Activated T-cell treated with anti-CD3 and anti-CD28 coated beads, Interleukin-2, amount 50 U/mL, for 4 hours (primary cell): Measurements from ENCODE around the gene DNAJC30. TPM values are rescaled to one million over a fixed set of nuclear protein-coding genes. Genes with fewer than 3 reads are reported as not detected.
A peak's percentile ranks its signal among the peaks of the same experiment; 100 is the strongest.

ENCODE experiments used
- ATAC-seq, 2 donors: fragments of 200-7000 bp; cut with Tn5 transposase; one replicate each; pipeline ENCODE4 v1.10.0; 2021
- DNase-seq: peaks from one replicate; pipeline ENCODE4 v3.0.0-alpha.2; 2020
- H3K27me3 Mint-ChIP-seq: one replicate; pipeline ENCODE4 v1.8.0; 2021; ENCODE audit warnings: low read depth, mixed read lengths
- H3K36me3 Mint-ChIP-seq: one replicate; pipeline ENCODE4 v1.8.0; 2022; ENCODE audit warnings: mixed read lengths; ENCODE audit not compliant: insufficient read depth
- H3K4me1 Mint-ChIP-seq: one replicate; pipeline ENCODE4 v1.8.0; 2021; ENCODE audit warnings: low read depth, mixed read lengths
- H3K4me3 Mint-ChIP-seq: one replicate; pipeline ENCODE4 v1.8.0; 2021; ENCODE audit warnings: mild to moderate bottlenecking, moderate library complexity, mixed read lengths
- H3K9me3 Mint-ChIP-seq: one replicate; pipeline ENCODE4 v1.8.0; 2021; ENCODE audit warnings: mixed read lengths
- total RNA-seq, 3 donors: library from RNA; stranded (reverse); gene quantifications; one replicate each; pipeline ENCODE4 v1.2.1, GENCODE V29; 2021

DNAJC30 gene
- total RNA-seq, 3 donors from 2014 or later: 11.9 to 12.7 (median 12.0) TPM

- H3K27me3 Mint-ChIP-seq: no peaks in the 10 kb centered on the region
- no peak for ATAC-seq
- no peak for DNase-seq
- peaks cover 14% of the 10 kb centered on the region for H3K4me1 Mint-ChIP-seq
- H3K36me3 Mint-ChIP-seq: peaks cover 8% of the 10 kb centered on the region
- no peak overlapping the region for H3K4me3 Mint-ChIP-seq
- H3K9me3 Mint-ChIP-seq: no peaks in the 10 kb centered on the region
These were observed 20.0 kb upstream of the DNAJC30 start for GRCh38 chr7:73703225-73703624.

GRCh38 chr7:73702665-73703064 lies 19.4 kb upstream of the DNAJC30 start:
- peaks cover 14% of the 10 kb centered on the region for H3K4me1 Mint-ChIP-seq
- H3K27me3 Mint-ChIP-seq: no peaks in the 10 kb centered on the region
- H3K4me3 Mint-ChIP-seq: no peak overlapping the region
- H3K36me3 Mint-ChIP-seq: peaks cover 8% of the 10 kb centered on the region
- ATAC-seq (no peak), DNase-seq (no peak)
- no peaks in the 10 kb centered on the region for H3K9me3 Mint-ChIP-seq

GRCh38 chr7:73702226-73702625 lies 19.0 kb upstream of the DNAJC30 start:
- H3K4me1 Mint-ChIP-seq: peaks cover 12% of the 10 kb centered on the region
- ATAC-seq (no peak), DNase-seq (no peak)
- H3K4me3 Mint-ChIP-seq: no peak overlapping the region
- H3K9me3 Mint-ChIP-seq: no peaks in the 10 kb centered on the region
- H3K27me3 Mint-ChIP-seq: no peaks in the 10 kb centered on the region
- peaks cover 11% of the 10 kb centered on the region for H3K36me3 Mint-ChIP-seq

- peaks cover 17% of the 10 kb centered on the region for H3K36me3 Mint-ChIP-seq
- no peak for DNase-seq
- H3K27me3 Mint-ChIP-seq: no peaks in the 10 kb centered on the region
- peaks cover 5% of the 10 kb centered on the region for H3K4me1 Mint-ChIP-seq
- H3K4me3 Mint-ChIP-seq: no peak overlapping the region
- ATAC-seq: no peak
- no peaks in the 10 kb centered on the region for H3K9me3 Mint-ChIP-seq
These were observed 18.2 kb upstream of the DNAJC30 start for GRCh38 chr7:73701357-73701995.

- Mint-ChIP-seq H3K9me3 (no peaks in the 10 kb centered on the region), H3K36me3 (peaks cover 23% of the 10 kb centered on the region), H3K27me3 (no peaks in the 10 kb centered on the region), H3K4me3 (no peak overlapping the region), H3K4me1 (peaks cover 3% of the 10 kb centered on the region)
- no peak for ATAC-seq
- no peak for DNase-seq
These were observed 17.4 kb upstream of the DNAJC30 start for GRCh38 chr7:73700581-73701134.

- no peak for DNase-seq
- Mint-ChIP-seq H3K4me1 (peaks cover 3% of the 10 kb centered on the region), H3K27me3 (no peaks in the 10 kb centered on the region), H3K9me3 (no peaks in the 10 kb centered on the region), H3K4me3 (no peak overlapping the region), H3K36me3 (peaks cover 26% of the 10 kb centered on the region)
- no peak for ATAC-seq
These were observed 16.8 kb upstream of the DNAJC30 start for GRCh38 chr7:73700069-73700423.

GRCh38 chr7:73699370-73700068 lies 16.3 kb upstream of the DNAJC30 start:
- no peak overlapping the region for H3K4me3 Mint-ChIP-seq

GRCh38 chr7:73698410-73698809 lies 15.2 kb upstream of the DNAJC30 start:
- no peak for ATAC-seq
- H3K9me3 Mint-ChIP-seq: no peaks in the 10 kb centered on the region
- peaks cover 34% of the 10 kb centered on the region for H3K36me3 Mint-ChIP-seq
- DNase-seq: no peak
- H3K4me1 Mint-ChIP-seq: peaks cover 3% of the 10 kb centered on the region
- no peak overlapping the region for H3K4me3 Mint-ChIP-seq
- H3K27me3 Mint-ChIP-seq: no peaks in the 10 kb centered on the region

More at GRCh38 chr7:73699370-73700068, 16.3 kb upstream of the DNAJC30 start:
- H3K9me3 Mint-ChIP-seq: no peaks in the 10 kb centered on the region
- ATAC-seq: no peak
- H3K27me3 Mint-ChIP-seq: no peaks in the 10 kb centered on the region
- DNase-seq: no peak
- H3K36me3 Mint-ChIP-seq: peaks cover 30% of the 10 kb centered on the region
- peaks cover 3% of the 10 kb centered on the region for H3K4me1 Mint-ChIP-seq

GRCh38 chr7:73696372-73696771 lies 13.1 kb upstream of the DNAJC30 start:
- H3K36me3 Mint-ChIP-seq: peaks cover 38% of the 10 kb centered on the region
- ATAC-seq: no peak

GRCh38 chr7:73690646-73691045 lies 7.4 kb upstream of the DNAJC30 start:
- peaks cover 53% of the 10 kb centered on the region for H3K36me3 Mint-ChIP-seq
- DNase-seq (no peak), ATAC-seq (no peak)
- no peaks in the 10 kb centered on the region for H3K9me3 Mint-ChIP-seq
- no peak overlapping the region for H3K4me3 Mint-ChIP-seq
- peaks cover 17% of the 10 kb centered on the region for H3K4me1 Mint-ChIP-seq
- no peaks in the 10 kb centered on the region for H3K27me3 Mint-ChIP-seq

More at GRCh38 chr7:73696372-73696771, 13.1 kb upstream of the DNAJC30 start:
- Mint-ChIP-seq H3K4me1 (no peaks in the 10 kb centered on the region), H3K9me3 (no peaks in the 10 kb centered on the region), H3K4me3 (no peak overlapping the region), H3K27me3 (no peaks in the 10 kb centered on the region)
- DNase-seq: no peak

- no peak overlapping the region for H3K4me3 Mint-ChIP-seq
- no peak for ATAC-seq
- peaks cover 43% of the 10 kb centered on the region for H3K36me3 Mint-ChIP-seq
- no peaks in the 10 kb centered on the region for H3K9me3 Mint-ChIP-seq
- no peaks in the 10 kb centered on the region for H3K27me3 Mint-ChIP-seq
- DNase-seq: no peak
- peaks cover 20% of the 10 kb centered on the region for H3K4me1 Mint-ChIP-seq
These were observed 5.0 kb upstream of the DNAJC30 start for GRCh38 chr7:73688288-73688687.

GRCh38 chr7:73685311-73685710 lies 2.1 kb upstream of the DNAJC30 start:
- ATAC-seq: no peak
- peaks cover 40% of the 10 kb centered on the region for H3K4me1 Mint-ChIP-seq
- H3K4me3 Mint-ChIP-seq: peak overlapping the region; percentile 99
- H3K27me3 Mint-ChIP-seq: no peaks in the 10 kb centered on the region
- H3K9me3 Mint-ChIP-seq: no peaks in the 10 kb centered on the region
- no peak for DNase-seq
- H3K36me3 Mint-ChIP-seq: peaks cover 25% of the 10 kb centered on the region

- DNase-seq (no peak), ATAC-seq (peak; percentile 17 to 20)
- Mint-ChIP-seq H3K9me3 (no peaks in the 10 kb centered on the region), H3K4me1 (peaks cover 43% of the 10 kb centered on the region), H3K27me3 (no peaks in the 10 kb centered on the region), H3K4me3 (peak overlapping the region; percentile 99), H3K36me3 (peaks cover 17% of the 10 kb centered on the region)
These were observed 788 bp upstream of the DNAJC30 start for GRCh38 chr7:73683788-73684693.

- Mint-ChIP-seq H3K4me3 (peak overlapping the region; percentile 99), H3K9me3 (no peaks in the 10 kb centered on the region), H3K27me3 (no peaks in the 10 kb centered on the region), H3K36me3 (peaks cover 15% of the 10 kb centered on the region), H3K4me1 (peaks cover 36% of the 10 kb centered on the region)
- DNase-seq (no peak), ATAC-seq (peak; percentile 2 to 6)
These were observed 553 bp downstream of the DNAJC30 start for GRCh38 chr7:73682745-73683055.
